ENCODE measurements around the gene ZNF579. TPM values are rescaled to one million over a fixed set of nuclear protein-coding genes. Genes with fewer than 3 reads are reported as not detected.
"Not testable (repeated sequence)": the region's sequence is repeated elsewhere in the genome, so short reads cannot be mapped to it uniquely, and the experiment has no call there.

The ZNF579 gene
- total RNA-seq, 1 experiment from 2014 or later, result 7.9 TPM

DNA sequence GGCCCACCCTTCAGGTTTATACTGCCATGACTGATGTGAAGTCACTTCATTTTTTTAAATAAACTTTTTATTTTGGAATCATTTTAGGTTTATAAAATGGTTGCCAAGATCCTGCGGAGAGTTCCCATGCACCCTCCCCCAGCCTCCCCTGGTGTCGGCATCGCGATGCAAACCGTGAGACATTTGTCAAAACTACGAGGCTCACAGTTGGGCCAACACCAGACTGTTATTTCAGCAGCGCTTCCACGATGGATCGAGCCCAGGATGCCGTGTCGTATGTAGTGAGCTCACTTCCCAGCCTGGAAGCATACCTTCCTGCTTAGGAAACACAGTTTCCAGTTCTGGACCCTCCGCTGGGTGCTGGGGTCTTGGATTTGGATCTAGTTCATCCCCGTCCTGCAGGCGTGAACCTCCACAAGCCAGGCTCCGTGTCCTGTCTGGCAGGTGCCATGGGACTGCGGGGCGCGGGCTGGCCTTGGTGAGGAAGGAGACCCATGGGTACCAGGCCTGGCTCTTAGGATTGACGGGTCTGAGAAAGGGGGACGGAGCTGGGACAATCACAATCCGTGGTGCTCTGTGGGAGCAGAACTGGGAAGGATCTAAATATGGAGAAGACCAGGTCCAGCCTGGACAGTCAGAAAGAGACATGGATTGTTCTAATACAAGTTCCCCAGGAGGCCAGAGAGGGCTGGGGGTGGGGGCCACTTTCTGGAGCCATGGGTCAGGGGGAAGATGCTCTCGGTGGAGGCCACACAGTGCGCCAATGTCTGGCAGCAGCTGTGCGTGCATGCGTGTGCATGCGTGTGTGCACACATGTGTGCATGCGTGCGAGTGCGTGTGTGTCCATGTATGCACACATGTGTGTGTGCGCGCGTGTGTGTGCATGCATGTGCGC lies 41.3 kb downstream of the ZNF579 start:
- no peak for DNase-seq (ENCODE audit: low spot score)

GRCh38 chr19:55538132-55538531 lies 42.5 kb downstream of the ZNF579 start:
- DNase-seq (ENCODE audit: low spot score), result no peak

GRCh38 chr19:55537741-55538111 lies 42.9 kb downstream of the ZNF579 start:
- peak; percentile 40 for DNase-seq (ENCODE audit: low spot score)

DNA sequence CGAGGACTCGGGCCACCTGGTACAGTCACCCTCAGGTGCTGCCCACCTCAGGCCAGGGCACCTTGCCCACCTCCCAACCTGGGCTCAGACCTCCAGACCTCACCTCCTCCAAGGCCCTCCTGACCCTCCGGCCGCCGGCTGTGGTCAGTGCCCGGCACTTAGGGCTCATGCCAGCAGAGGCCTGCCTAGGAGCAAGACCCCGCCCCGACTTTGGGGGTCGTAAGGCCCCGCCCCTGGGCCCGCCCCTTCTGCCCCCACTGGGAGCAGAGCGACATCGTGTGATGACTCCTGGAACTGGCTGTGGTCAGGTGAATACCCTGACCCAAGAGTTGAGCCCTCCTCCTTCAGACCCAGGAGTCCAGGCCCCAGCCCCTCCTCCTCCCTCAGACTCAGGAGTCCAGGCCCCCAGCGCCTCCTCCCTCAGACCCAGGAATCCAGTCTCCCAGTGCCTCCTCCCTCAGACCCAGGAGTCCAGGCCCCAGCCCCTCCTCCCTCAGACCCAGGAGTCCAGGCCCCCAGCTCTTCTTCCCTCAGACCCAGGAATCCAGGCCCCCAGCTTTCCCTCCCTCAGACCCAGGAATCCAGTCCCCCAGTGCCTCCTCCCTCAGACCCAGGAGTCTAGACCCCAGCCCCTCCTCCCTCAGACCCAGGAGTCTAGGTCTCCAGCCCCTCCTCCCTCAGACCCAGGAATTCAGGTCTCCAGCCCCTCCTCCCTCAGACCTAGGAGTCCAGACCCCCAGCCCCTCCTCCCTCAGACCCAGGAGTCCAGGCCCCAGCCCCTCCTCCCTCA lies 43.5 kb downstream of the ZNF579 start, which contains the start of gene SBK2:
TSS of gene SBK2 (minus strand) at position 183 of the 790 bp plus-strand sequence. CDS start 839 bp downstream, outside the sequence.
- no peak for DNase-seq (ENCODE audit: low spot score)

DNA sequence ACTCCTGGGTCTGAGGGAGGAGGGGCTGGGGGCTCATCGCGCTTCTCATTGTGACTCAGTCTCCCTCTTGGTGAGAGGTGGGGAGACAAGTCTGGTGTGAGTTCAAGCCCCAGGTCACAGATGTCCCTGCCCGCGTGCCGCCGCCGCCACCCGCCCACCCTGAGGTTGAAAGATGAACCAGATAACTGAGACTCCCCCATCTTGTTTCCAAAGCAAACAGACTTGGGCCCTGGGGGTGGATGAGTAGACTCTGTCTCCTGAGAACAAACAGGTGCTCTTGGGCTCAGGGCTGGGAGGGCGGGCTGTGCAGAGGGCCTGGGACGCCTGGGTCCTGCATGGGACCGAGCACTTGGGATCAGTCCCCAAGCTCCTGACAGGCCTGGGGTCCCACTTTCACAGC lies 44.3 kb downstream of the ZNF579 start:
- DNase-seq (ENCODE audit: low spot score), result no peak

- DNase-seq (ENCODE audit: low spot score), result no peak
These were observed 44.7 kb downstream of the ZNF579 start for GRCh38 chr19:55535965-55536350.

GRCh38 chr19:55535173-55535964 lies 45.3 kb downstream of the ZNF579 start:
- no peak for DNase-seq (ENCODE audit: low spot score)

- DNase-seq (ENCODE audit: low spot score), result not testable (repeated sequence)
These were observed 46.4 kb downstream of the ZNF579 start for GRCh38 chr19:55534280-55534679.

- DNase-seq (ENCODE audit: low spot score), result no peak
These were observed 49.7 kb downstream of the ZNF579 start for GRCh38 chr19:55530996-55531395.

DNA sequence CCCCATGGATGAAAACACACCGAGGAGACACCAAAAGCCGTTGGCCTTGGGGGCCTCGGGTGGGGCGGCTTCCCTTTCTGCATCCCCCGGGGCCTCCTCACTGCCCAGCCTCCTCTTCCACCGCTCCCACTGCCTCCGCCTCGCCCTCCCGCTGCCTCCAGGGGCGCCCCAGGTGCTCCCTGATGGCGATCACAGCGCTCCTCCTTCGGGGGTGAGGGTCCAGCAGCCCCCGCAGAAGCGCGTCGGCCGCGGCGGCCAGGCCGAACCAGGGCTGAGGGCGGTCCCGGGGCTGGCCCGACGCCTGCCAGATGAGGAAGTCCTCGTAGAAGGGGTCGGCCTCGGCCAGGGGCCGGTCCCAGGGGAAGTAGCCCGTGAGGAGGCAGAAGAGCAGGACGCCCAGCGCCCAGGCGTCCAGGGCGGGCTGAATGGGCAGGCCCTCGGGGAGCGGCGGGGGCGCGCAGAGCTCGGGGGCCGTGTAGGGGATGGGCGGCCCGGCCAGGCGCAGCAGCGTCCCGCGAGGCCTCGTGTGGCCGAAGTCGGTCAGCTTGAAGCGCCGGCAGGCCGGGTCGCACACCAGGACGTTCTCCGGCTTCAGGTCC lies 50.9 kb downstream of the ZNF579 start:
- no peak for DNase-seq (ENCODE audit: low spot score)

GRCh38 chr19:55528030-55528803 lies 52.4 kb downstream of the ZNF579 start:
- DNase-seq (ENCODE audit: low spot score), result no peak

DNA sequence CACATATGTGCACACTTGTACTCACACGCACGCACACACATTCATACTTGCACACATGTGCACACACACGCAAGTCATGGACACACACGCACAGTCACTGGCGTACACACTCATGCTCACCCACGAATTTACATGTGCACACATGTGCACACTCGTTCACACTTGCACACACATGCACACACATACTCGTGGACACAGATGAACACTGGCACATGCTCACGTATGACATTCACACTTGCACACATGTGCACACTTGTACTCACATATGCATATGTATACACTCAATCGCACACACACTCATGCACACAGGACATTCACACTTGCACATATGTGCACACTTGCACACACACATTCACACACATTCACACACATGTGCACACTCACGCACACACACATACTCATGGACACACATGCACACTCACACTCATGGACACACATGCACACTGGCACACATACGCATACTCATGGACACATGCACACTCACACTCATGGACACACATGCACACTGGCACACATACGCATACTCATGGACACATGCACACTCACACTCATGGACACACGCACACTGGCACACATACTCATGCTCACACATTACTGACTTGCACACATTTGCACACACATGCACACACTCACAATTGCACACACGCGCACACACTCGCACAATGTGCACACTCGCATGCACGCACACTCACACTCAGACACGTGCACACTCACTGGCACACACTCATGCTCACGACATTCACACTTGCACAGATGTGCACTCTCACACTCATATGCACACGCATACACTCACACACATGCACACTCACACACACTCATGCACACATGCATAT lies 53.2 kb downstream of the ZNF579 start:
- DNase-seq (ENCODE audit: low spot score), result no peak

Other genes starting within 250 kb of the ZNF579 start
- 19.1 and 19.8 TPM in 2 replicates for gene KMT5C, start 241.0 kb downstream of the ZNF579 start, total RNA-seq (2014; rRNA removed; shearing (Covaris generic))
- 0.28 TPM in 1 of 2 replicates, not detected in the other for gene COX6B2, start 226.1 kb downstream of the ZNF579 start, total RNA-seq (2014; rRNA removed; shearing (Covaris generic))
- gene GARIN5B, start 217.6 kb downstream of the ZNF579 start, total RNA-seq (2014; rRNA removed; shearing (Covaris generic)), result not detected in 2 replicates
- gene IL11, start 210.4 kb downstream of the ZNF579 start, total RNA-seq (2014; rRNA removed; shearing (Covaris generic)), result 8.4 and 9.4 TPM in 2 replicates
- not detected in 2 replicates for gene TMEM190, start 204.0 kb downstream of the ZNF579 start, total RNA-seq (2014; rRNA removed; shearing (Covaris generic))
- gene TMEM238, start 196.6 kb downstream of the ZNF579 start, total RNA-seq (2014; rRNA removed; shearing (Covaris generic)), result 1.2 TPM in 1 of 2 replicates, not detected in the other
- gene RPL28, start 194.9 kb downstream of the ZNF579 start, total RNA-seq (2014; rRNA removed; shearing (Covaris generic)), result 453 and 647 TPM in 2 replicates
- 272 and 464 TPM in 2 replicates for gene UBE2S, start 173.1 kb downstream of the ZNF579 start, total RNA-seq (2014; rRNA removed; shearing (Covaris generic))
- not detected in 2 replicates for gene SHISA7, start 137.5 kb downstream of the ZNF579 start, total RNA-seq (2014; rRNA removed; shearing (Covaris generic))
- 114 and 139 TPM in 2 replicates for gene ISOC2, start 119.2 kb downstream of the ZNF579 start, total RNA-seq (2014; rRNA removed; shearing (Covaris generic))
- 0.07 TPM in 1 of 2 replicates, not detected in the other for gene C19orf85, start 116.1 kb downstream of the ZNF579 start, total RNA-seq (2014; rRNA removed; shearing (Covaris generic))
- gene ZNF628, start 104.2 kb downstream of the ZNF579 start, total RNA-seq (2014; rRNA removed; shearing (Covaris generic)), result 4.1 and 4.8 TPM in 2 replicates
- gene NAT14, start 95.7 kb downstream of the ZNF579 start, total RNA-seq (2014; rRNA removed; shearing (Covaris generic)), result 56.2 and 65.7 TPM in 2 replicates
- gene SSC5D, start 92.4 kb downstream of the ZNF579 start, total RNA-seq (2014; rRNA removed; shearing (Covaris generic)), result 1.1 and 1.2 TPM in 2 replicates
- 0.38 TPM in 1 of 2 replicates, not detected in the other for gene SBK2, start 43.7 kb downstream of the ZNF579 start, total RNA-seq (2014; rRNA removed; shearing (Covaris generic))
- 0.19 and 0.81 TPM in 2 replicates for gene SBK3, start 35.3 kb downstream of the ZNF579 start, total RNA-seq (2014; rRNA removed; shearing (Covaris generic))
- gene FIZ1, start 18.7 kb upstream of the ZNF579 start, total RNA-seq (2014; rRNA removed; shearing (Covaris generic)), result 11.5 and 11.7 TPM in 2 replicates
- 20.0 and 23.7 TPM in 2 replicates for gene ZNF524, start 19.4 kb upstream of the ZNF579 start, total RNA-seq (2014; rRNA removed; shearing (Covaris generic))
- gene ZNF865, start 24.8 kb upstream of the ZNF579 start, total RNA-seq (2014; rRNA removed; shearing (Covaris generic)), result 0.81 and 1.4 TPM in 2 replicates
- 0.62 and 6.5 TPM in 2 replicates for gene ZNF784, start 43.7 kb upstream of the ZNF579 start, total RNA-seq (2014; rRNA removed; shearing (Covaris generic))
- 13.0 and 21.6 TPM in 2 replicates for gene ZNF580, start 60.2 kb upstream of the ZNF579 start, total RNA-seq (2014; rRNA removed; shearing (Covaris generic))
- gene ZNF581, start 62.8 kb upstream of the ZNF579 start, total RNA-seq (2014; rRNA removed; shearing (Covaris generic)), result 7.3 and 20.2 TPM in 2 replicates
- gene CCDC106, start 67.4 kb upstream of the ZNF579 start, total RNA-seq (2014; rRNA removed; shearing (Covaris generic)), result 2.6 and 6.0 TPM in 2 replicates
- gene U2AF2, start 74.2 kb upstream of the ZNF579 start, total RNA-seq (2014; rRNA removed; shearing (Covaris generic)), result 143 and 169 TPM in 2 replicates
- gene EPN1, start 94.4 kb upstream of the ZNF579 start, total RNA-seq (2014; rRNA removed; shearing (Covaris generic)), result 135 and 138 TPM in 2 replicates
- gene NLRP9, start 157.6 kb upstream of the ZNF579 start, total RNA-seq (2014; rRNA removed; shearing (Covaris generic)), result not detected in 2 replicates
- not detected in 2 replicates for gene RFPL4A, start 178.2 kb upstream of the ZNF579 start, total RNA-seq (2014; rRNA removed; shearing (Covaris generic))
- gene RFPL4AL1, start 188.3 kb upstream of the ZNF579 start, total RNA-seq (2014; rRNA removed; shearing (Covaris generic)), result 1.6 TPM in 1 of 2 replicates, not detected in the other